Activated naive CD8-positive, alpha-beta T cell treated with anti-CD3 and anti-CD28 coated beads, Interleukin-2, amount 50 U/mL, for 24 hours (primary cell): Measurements from ENCODE around the gene TSPEAR.

Experiments
- ATAC-seq: fragments of 150-1000 bp; cut with Tn5 transposase; one replicate; pipeline ENCODE4 v1.10.0; 2021
- DNase-seq: peaks from one replicate; pipeline ENCODE4 v3.0.0; 2021
- H3K27ac Mint-ChIP-seq: one replicate; pipeline ENCODE4 v1.8.0; 2021; ENCODE audit warnings: mild to moderate bottlenecking, mixed read lengths
- H3K27me3 Mint-ChIP-seq: one replicate; pipeline ENCODE4 v1.8.0; 2021; ENCODE audit warnings: mixed read lengths
- H3K36me3 Mint-ChIP-seq: one replicate; pipeline ENCODE4 v1.8.0; 2021; ENCODE audit warnings: low read depth, mixed read lengths
- H3K4me1 Mint-ChIP-seq: one replicate; pipeline ENCODE4 v1.8.0; 2021; ENCODE audit warnings: mixed read lengths
- H3K4me3 Mint-ChIP-seq: one replicate; pipeline ENCODE4 v1.8.0; 2021; ENCODE audit warnings: mild to moderate bottlenecking, moderate library complexity, mixed read lengths
- H3K9me3 Mint-ChIP-seq: one replicate; pipeline ENCODE4 v1.8.0; 2021; ENCODE audit warnings: mixed read lengths

Gene TSPEAR

GRCh38 chr21:44518686-44519085 lies 192.7 kb downstream of the TSPEAR start:
- H3K27me3 Mint-ChIP-seq, result no peaks in the 10 kb centered on the region

GRCh38 chr21:44517175-44517899 lies 194.0 kb downstream of the TSPEAR start:
- Mint-ChIP-seq H3K4me3 (no peak overlapping the region), H3K36me3 (no peaks in the 10 kb centered on the region), H3K27ac (no peak overlapping the region), H3K4me1 (no peaks in the 10 kb centered on the region), H3K9me3 (no peaks in the 10 kb centered on the region), H3K27me3 (no peaks in the 10 kb centered on the region)
- no peak for DNase-seq
- ATAC-seq, result peak; percentile 41

More at GRCh38 chr21:44518686-44519085, 192.7 kb downstream of the TSPEAR start:
- no peaks in the 10 kb centered on the region for H3K36me3 Mint-ChIP-seq
- H3K4me1 Mint-ChIP-seq, result no peaks in the 10 kb centered on the region
- H3K9me3 Mint-ChIP-seq, result no peaks in the 10 kb centered on the region
- DNase-seq (no peak), ATAC-seq (no peak)
- no peak overlapping the region for H3K27ac Mint-ChIP-seq
- no peak overlapping the region for H3K4me3 Mint-ChIP-seq

GRCh38 chr21:44516828-44517174 lies 194.6 kb downstream of the TSPEAR start:
- Mint-ChIP-seq H3K36me3 (no peaks in the 10 kb centered on the region), H3K4me3 (no peak overlapping the region), H3K9me3 (no peaks in the 10 kb centered on the region), H3K4me1 (no peaks in the 10 kb centered on the region), H3K27me3 (no peaks in the 10 kb centered on the region), H3K27ac (no peak overlapping the region)
- ATAC-seq, result no peak
- DNase-seq, result no peak

GRCh38 chr21:44516342-44516741 lies 195.0 kb downstream of the TSPEAR start:
- Mint-ChIP-seq H3K36me3 (no peaks in the 10 kb centered on the region), H3K27me3 (no peaks in the 10 kb centered on the region), H3K9me3 (no peaks in the 10 kb centered on the region), H3K4me1 (no peaks in the 10 kb centered on the region), H3K4me3 (no peak overlapping the region), H3K27ac (no peak overlapping the region)
- ATAC-seq, result no peak
- no peak for DNase-seq

- H3K9me3 Mint-ChIP-seq, result no peaks in the 10 kb centered on the region
- H3K4me3 Mint-ChIP-seq, result no peak overlapping the region
- ATAC-seq (no peak), DNase-seq (no peak)
- no peaks in the 10 kb centered on the region for H3K4me1 Mint-ChIP-seq
- no peaks in the 10 kb centered on the region for H3K36me3 Mint-ChIP-seq
- H3K27ac Mint-ChIP-seq, result no peak overlapping the region
- H3K27me3 Mint-ChIP-seq, result no peaks in the 10 kb centered on the region
These were observed 195.8 kb downstream of the TSPEAR start for GRCh38 chr21:44515359-44516165.

GRCh38 chr21:44514746-44515358 lies 196.5 kb downstream of the TSPEAR start:
- DNase-seq (no peak), ATAC-seq (no peak)
- Mint-ChIP-seq H3K36me3 (no peaks in the 10 kb centered on the region), H3K4me1 (no peaks in the 10 kb centered on the region), H3K4me3 (no peak overlapping the region), H3K9me3 (no peaks in the 10 kb centered on the region), H3K27ac (no peak overlapping the region), H3K27me3 (no peaks in the 10 kb centered on the region)

- Mint-ChIP-seq H3K36me3 (no peaks in the 10 kb centered on the region), H3K27me3 (no peaks in the 10 kb centered on the region), H3K27ac (no peak overlapping the region), H3K4me3 (no peak overlapping the region), H3K4me1 (no peaks in the 10 kb centered on the region), H3K9me3 (no peaks in the 10 kb centered on the region)
- ATAC-seq (no peak), DNase-seq (no peak)
These were observed 197.2 kb downstream of the TSPEAR start for GRCh38 chr21:44514218-44514520.

- Mint-ChIP-seq H3K4me1 (no peaks in the 10 kb centered on the region), H3K9me3 (no peaks in the 10 kb centered on the region), H3K36me3 (no peaks in the 10 kb centered on the region), H3K27ac (no peak overlapping the region), H3K27me3 (no peaks in the 10 kb centered on the region), H3K4me3 (no peak overlapping the region)
- ATAC-seq, result no peak
- DNase-seq, result no peak
These were observed 197.8 kb downstream of the TSPEAR start for GRCh38 chr21:44513389-44514217.

- Mint-ChIP-seq H3K4me1 (no peaks in the 10 kb centered on the region), H3K36me3 (no peaks in the 10 kb centered on the region), H3K9me3 (no peaks in the 10 kb centered on the region), H3K27ac (no peak overlapping the region), H3K4me3 (no peak overlapping the region), H3K27me3 (no peaks in the 10 kb centered on the region)
- ATAC-seq (no peak), DNase-seq (no peak)
These were observed 198.6 kb downstream of the TSPEAR start for GRCh38 chr21:44512496-44513388.

- no peaks in the 10 kb centered on the region for H3K36me3 Mint-ChIP-seq
- DNase-seq (no peak), ATAC-seq (no peak)
- no peaks in the 10 kb centered on the region for H3K9me3 Mint-ChIP-seq
- no peak overlapping the region for H3K4me3 Mint-ChIP-seq
- H3K4me1 Mint-ChIP-seq, result no peaks in the 10 kb centered on the region
- no peaks in the 10 kb centered on the region for H3K27me3 Mint-ChIP-seq
- H3K27ac Mint-ChIP-seq, result no peak overlapping the region
These were observed 199.5 kb downstream of the TSPEAR start for GRCh38 chr21:44511938-44512275.

- Mint-ChIP-seq H3K27me3 (no peaks in the 10 kb centered on the region), H3K9me3 (no peaks in the 10 kb centered on the region), H3K4me3 (no peak overlapping the region)
These were observed 200.0 kb downstream of the TSPEAR start for GRCh38 chr21:44511219-44511937.

GRCh38 chr21:44510508-44511218 lies 200.7 kb downstream of the TSPEAR start:
- Mint-ChIP-seq H3K9me3 (no peaks in the 10 kb centered on the region), H3K27me3 (no peaks in the 10 kb centered on the region), H3K36me3 (no peaks in the 10 kb centered on the region), H3K27ac (no peak overlapping the region), H3K4me3 (no peak overlapping the region), H3K4me1 (no peaks in the 10 kb centered on the region)
- ATAC-seq (peak; percentile 62), DNase-seq (peak; percentile 80)

More at GRCh38 chr21:44511219-44511937, 200.0 kb downstream of the TSPEAR start:
- Mint-ChIP-seq H3K36me3 (no peaks in the 10 kb centered on the region), H3K27ac (no peak overlapping the region), H3K4me1 (no peaks in the 10 kb centered on the region)
- no peak for ATAC-seq
- no peak for DNase-seq

GRCh38 chr21:44510109-44510507 lies 201.3 kb downstream of the TSPEAR start:
- no peak overlapping the region for H3K4me3 Mint-ChIP-seq
- no peak for ATAC-seq
- H3K27me3 Mint-ChIP-seq, result no peaks in the 10 kb centered on the region

More at GRCh38 chr21:44510109-44510507, 201.3 kb downstream of the TSPEAR start:
- no peak overlapping the region for H3K27ac Mint-ChIP-seq
- no peaks in the 10 kb centered on the region for H3K9me3 Mint-ChIP-seq
- no peaks in the 10 kb centered on the region for H3K36me3 Mint-ChIP-seq
- DNase-seq, result no peak
- no peaks in the 10 kb centered on the region for H3K4me1 Mint-ChIP-seq
